ENCODE data around the gene ADAP2.
A peak's percentile ranks its signal among the peaks of the same experiment; 100 is the strongest.

The ADAP2 gene

GRCh38 chr17:30995347-30995746 lies 73.6 kb downstream of the ADAP2 start:
- no peak for DNase-seq
- H3K27me3 ChIP-seq (replicated peaks; ENCODE audit: control insufficient read depth, insufficient read depth, low read length, poor library complexity, severe bottlenecking), result no peaks in the 10 kb centered on the region
- H3K27ac ChIP-seq (ENCODE audit: insufficient read depth, low read length, poor library complexity, severe bottlenecking), result no peak overlapping the region
- H3K4me3 ChIP-seq (ENCODE audit: insufficient read depth, low read depth, low read length, poor library complexity, severe bottlenecking), result no peak overlapping the region
- no peaks in the 10 kb centered on the region for H3K4me1 ChIP-seq (ENCODE audit: control insufficient read depth, insufficient read depth, low read length, poor library complexity, severe bottlenecking)
- peaks cover 13% of the 10 kb centered on the region for H3K36me3 ChIP-seq (ENCODE audit: control insufficient read depth, insufficient read depth, low read length)
- no peaks in the 10 kb centered on the region for H3K9me3 ChIP-seq (ENCODE audit: control insufficient read depth, low read length)

GRCh38 chr17:30996486-30996885 lies 74.7 kb downstream of the ADAP2 start:
- Histone ChIP-seq H3K4me3 (ENCODE audit: insufficient read depth, low read depth, low read length, poor library complexity, severe bottlenecking) (no peak overlapping the region), H3K4me1 (ENCODE audit: control insufficient read depth, insufficient read depth, low read length, poor library complexity, severe bottlenecking) (no peaks in the 10 kb centered on the region), H3K9me3 (ENCODE audit: control insufficient read depth, low read length) (no peaks in the 10 kb centered on the region), H3K27me3 (replicated peaks; ENCODE audit: control insufficient read depth, insufficient read depth, low read length, poor library complexity, severe bottlenecking) (no peaks in the 10 kb centered on the region), H3K27ac (ENCODE audit: insufficient read depth, low read length, poor library complexity, severe bottlenecking) (no peak overlapping the region), H3K36me3 (ENCODE audit: control insufficient read depth, insufficient read depth, low read length) (peaks cover 13% of the 10 kb centered on the region)
- no peak for DNase-seq

GRCh38 chr17:30997270-30997669 lies 75.5 kb downstream of the ADAP2 start:
- Histone ChIP-seq H3K36me3 (ENCODE audit: control insufficient read depth, insufficient read depth, low read length) (peaks cover 13% of the 10 kb centered on the region), H3K27me3 (replicated peaks; ENCODE audit: control insufficient read depth, insufficient read depth, low read length, poor library complexity, severe bottlenecking) (no peaks in the 10 kb centered on the region), H3K4me3 (ENCODE audit: insufficient read depth, low read depth, low read length, poor library complexity, severe bottlenecking) (no peak overlapping the region), H3K4me1 (ENCODE audit: control insufficient read depth, insufficient read depth, low read length, poor library complexity, severe bottlenecking) (no peaks in the 10 kb centered on the region), H3K9me3 (ENCODE audit: control insufficient read depth, low read length) (no peaks in the 10 kb centered on the region), H3K27ac (ENCODE audit: insufficient read depth, low read length, poor library complexity, severe bottlenecking) (no peak overlapping the region)
- DNase-seq, result no peak

GRCh38 chr17:30997842-30998241 lies 76.1 kb downstream of the ADAP2 start:
- no peaks in the 10 kb centered on the region for H3K4me1 ChIP-seq (ENCODE audit: control insufficient read depth, insufficient read depth, low read length, poor library complexity, severe bottlenecking)
- no peak overlapping the region for H3K4me3 ChIP-seq (ENCODE audit: insufficient read depth, low read depth, low read length, poor library complexity, severe bottlenecking)
- no peaks in the 10 kb centered on the region for H3K27me3 ChIP-seq (replicated peaks; ENCODE audit: control insufficient read depth, insufficient read depth, low read length, poor library complexity, severe bottlenecking)
- no peak overlapping the region for H3K27ac ChIP-seq (ENCODE audit: insufficient read depth, low read length, poor library complexity, severe bottlenecking)
- peaks cover 13% of the 10 kb centered on the region for H3K36me3 ChIP-seq (ENCODE audit: control insufficient read depth, insufficient read depth, low read length)
- no peaks in the 10 kb centered on the region for H3K9me3 ChIP-seq (ENCODE audit: control insufficient read depth, low read length)
- no peak for DNase-seq

GRCh38 chr17:31002047-31002446 lies 80.3 kb downstream of the ADAP2 start:
- Histone ChIP-seq H3K27ac (ENCODE audit: insufficient read depth, low read length, poor library complexity, severe bottlenecking) (no peak overlapping the region), H3K9me3 (ENCODE audit: control insufficient read depth, low read length) (no peaks in the 10 kb centered on the region), H3K27me3 (replicated peaks; ENCODE audit: control insufficient read depth, insufficient read depth, low read length, poor library complexity, severe bottlenecking) (no peaks in the 10 kb centered on the region), H3K36me3 (ENCODE audit: control insufficient read depth, insufficient read depth, low read length) (peaks cover 13% of the 10 kb centered on the region), H3K4me3 (ENCODE audit: insufficient read depth, low read depth, low read length, poor library complexity, severe bottlenecking) (no peak overlapping the region), H3K4me1 (ENCODE audit: control insufficient read depth, insufficient read depth, low read length, poor library complexity, severe bottlenecking) (no peaks in the 10 kb centered on the region)
- DNase-seq, result no peak

GRCh38 chr17:31003225-31003866 lies 81.6 kb downstream of the ADAP2 start:
- Histone ChIP-seq H3K4me1 (ENCODE audit: control insufficient read depth, insufficient read depth, low read length, poor library complexity, severe bottlenecking) (peaks cover 3% of the 10 kb centered on the region), H3K27me3 (replicated peaks; ENCODE audit: control insufficient read depth, insufficient read depth, low read length, poor library complexity, severe bottlenecking) (no peaks in the 10 kb centered on the region), H3K9me3 (ENCODE audit: control insufficient read depth, low read length) (no peaks in the 10 kb centered on the region), H3K27ac (ENCODE audit: insufficient read depth, low read length, poor library complexity, severe bottlenecking) (no peak overlapping the region), H3K36me3 (ENCODE audit: control insufficient read depth, insufficient read depth, low read length) (peaks cover 4% of the 10 kb centered on the region), H3K4me3 (ENCODE audit: insufficient read depth, low read depth, low read length, poor library complexity, severe bottlenecking) (no peak overlapping the region)
- no peak for DNase-seq

GRCh38 chr17:31004160-31004559 lies 82.4 kb downstream of the ADAP2 start:
- H3K9me3 ChIP-seq (ENCODE audit: control insufficient read depth, low read length), result no peaks in the 10 kb centered on the region
- H3K27me3 ChIP-seq (replicated peaks; ENCODE audit: control insufficient read depth, insufficient read depth, low read length, poor library complexity, severe bottlenecking), result no peaks in the 10 kb centered on the region
- peaks cover 3% of the 10 kb centered on the region for H3K4me1 ChIP-seq (ENCODE audit: control insufficient read depth, insufficient read depth, low read length, poor library complexity, severe bottlenecking)
- H3K4me3 ChIP-seq (ENCODE audit: insufficient read depth, low read depth, low read length, poor library complexity, severe bottlenecking), result no peak overlapping the region
- no peak for DNase-seq
- no peaks in the 10 kb centered on the region for H3K36me3 ChIP-seq (ENCODE audit: control insufficient read depth, insufficient read depth, low read length)
- H3K27ac ChIP-seq (ENCODE audit: insufficient read depth, low read length, poor library complexity, severe bottlenecking), result no peak overlapping the region

- H3K4me3 ChIP-seq (ENCODE audit: insufficient read depth, low read depth, low read length, poor library complexity, severe bottlenecking), result peak overlapping the region; percentile 78
- peak overlapping the region; percentile 56 for H3K27ac ChIP-seq (ENCODE audit: insufficient read depth, low read length, poor library complexity, severe bottlenecking)
- no peaks in the 10 kb centered on the region for H3K36me3 ChIP-seq (ENCODE audit: control insufficient read depth, insufficient read depth, low read length)
- no peak for DNase-seq
- peaks cover 3% of the 10 kb centered on the region for H3K4me1 ChIP-seq (ENCODE audit: control insufficient read depth, insufficient read depth, low read length, poor library complexity, severe bottlenecking)
- H3K27me3 ChIP-seq (replicated peaks; ENCODE audit: control insufficient read depth, insufficient read depth, low read length, poor library complexity, severe bottlenecking), result no peaks in the 10 kb centered on the region
- H3K9me3 ChIP-seq (ENCODE audit: control insufficient read depth, low read length), result no peaks in the 10 kb centered on the region
These were observed 86.1 kb downstream of the ADAP2 start for GRCh38 chr17:31007695-31008373.

- Histone ChIP-seq H3K36me3 (ENCODE audit: control insufficient read depth, insufficient read depth, low read length) (no peaks in the 10 kb centered on the region), H3K9me3 (ENCODE audit: control insufficient read depth, low read length) (no peaks in the 10 kb centered on the region), H3K27ac (ENCODE audit: insufficient read depth, low read length, poor library complexity, severe bottlenecking) (peak overlapping the region; percentile 56), H3K4me3 (ENCODE audit: insufficient read depth, low read depth, low read length, poor library complexity, severe bottlenecking) (peak overlapping the region; percentile 78), H3K4me1 (ENCODE audit: control insufficient read depth, insufficient read depth, low read length, poor library complexity, severe bottlenecking) (peaks cover 3% of the 10 kb centered on the region), H3K27me3 (replicated peaks; ENCODE audit: control insufficient read depth, insufficient read depth, low read length, poor library complexity, severe bottlenecking) (no peaks in the 10 kb centered on the region)
- peak; percentile 21 to 47 (median 22) for DNase-seq
These were observed 86.8 kb downstream of the ADAP2 start for GRCh38 chr17:31008374-31009041.

All from effector memory CD4-positive, alpha-beta T cell (primary cell).